Ishikawa (cell line): ENCODE measurements around the gene WWOX.

Experiments
- CEBPB ChIP-seq: IDR thresholded peaks from 2 replicates; pipeline ENCODE4 v1.6.1; 2012
- CREB1 ChIP-seq: IDR thresholded peaks from 2 replicates; pipeline ENCODE4 v1.6.1; 2012; ENCODE audit warnings: low read depth
- EGR1 ChIP-seq: IDR thresholded peaks from 2 replicates; pipeline ENCODE4 v1.6.1; 2012
- MAX ChIP-seq: IDR thresholded peaks from 2 replicates; pipeline ENCODE4 v1.6.1; 2012
- RAD21 ChIP-seq: IDR thresholded peaks from 2 replicates; pipeline ENCODE4 v1.6.1; 2012; ENCODE audit warnings: low read depth
- TAF1 ChIP-seq: IDR thresholded peaks from 2 replicates; pipeline ENCODE4 v1.6.1; 2012; ENCODE audit warnings: low read depth, mild to moderate bottlenecking
- TEAD4 ChIP-seq: IDR thresholded peaks from 2 replicates; pipeline ENCODE4 v1.6.1; 2012
- YY1 ChIP-seq: IDR thresholded peaks from 2 replicates; pipeline ENCODE4 v1.6.1; 2012; ENCODE audit warnings: low read depth

GRCh38 chr16:78275420-78275819, 176.0 kb downstream of the WWOX start:
- TF ChIP-seq CREB1 (no peak), MAX (no peak), TEAD4 (no peak), CEBPB (no peak), YY1 (no peak), EGR1 (no peak), RAD21 (no peak), TAF1 (no peak)
